IMR-90 (cell line): ENCODE measurements around the gene ARHGEF10L.

Source experiments
- CEBPB ChIP-seq: IDR thresholded peaks from 2 replicates; pipeline ENCODE4 v1.6.1; 2012; ENCODE audit warnings: low read depth, low read length, improper control_type of control experiment
- FOS ChIP-seq: fragments of 150-350 bp; IDR thresholded peaks from 2 replicates; pipeline ENCODE4 v1.6.1; 2016; ENCODE audit warnings: low read depth, low read length
- MAFK ChIP-seq: IDR thresholded peaks from 2 replicates; pipeline ENCODE4 v1.6.1; 2012; ENCODE audit warnings: low read depth, low read length, improper control_type of control experiment
- MAZ ChIP-seq: IDR thresholded peaks from 2 replicates; pipeline ENCODE4 v1.6.1; 2012; ENCODE audit warnings: low read depth, mild to moderate bottlenecking, low read length, improper control_type of control experiment, moderate library complexity, borderline replicate concordance
- POLR2A ChIP-seq: IDR thresholded peaks from 2 replicates; pipeline ENCODE4 v1.6.1; 2012; ENCODE audit warnings: mild to moderate bottlenecking, low read depth, low read length
- RAD21 ChIP-seq: IDR thresholded peaks from 2 replicates; pipeline ENCODE4 v1.6.1; 2012; ENCODE audit warnings: low read length, improper control_type of control experiment
- RCOR1 ChIP-seq: IDR thresholded peaks from 2 replicates; pipeline ENCODE4 v1.6.1; 2012; ENCODE audit warnings: mild to moderate bottlenecking, low read length, improper control_type of control experiment; ENCODE audit not compliant: insufficient replicate concordance
- RFX5 ChIP-seq: IDR thresholded peaks from 2 replicates; pipeline ENCODE4 v1.8.0; 2012; ENCODE audit warnings: low read depth, mild to moderate bottlenecking, low read length, moderate library complexity
- SMC3 ChIP-seq: fragments of 150-350 bp; IDR thresholded peaks from 2 replicates; pipeline ENCODE4 v1.6.1; 2016; ENCODE audit warnings: low read depth, mild to moderate bottlenecking, antibody characterized with exemption, low read length, moderate library complexity
- TF ChIP-seq, protein P1 (sequence below): conservative IDR thresholded peaks from 2 replicates; pipeline ENCODE4 v1.5.1; 2012; ENCODE audit warnings: mild to moderate bottlenecking, low read depth, low read length, improper control_type of control experiment
- TF ChIP-seq, protein P2 (sequence below): fragments of 150-350 bp; IDR thresholded peaks from 2 replicates; pipeline ENCODE4 v1.6.1; 2017; ENCODE audit warnings: mild to moderate bottlenecking, antibody characterized with exemption, low read length, low read depth

DNA sequence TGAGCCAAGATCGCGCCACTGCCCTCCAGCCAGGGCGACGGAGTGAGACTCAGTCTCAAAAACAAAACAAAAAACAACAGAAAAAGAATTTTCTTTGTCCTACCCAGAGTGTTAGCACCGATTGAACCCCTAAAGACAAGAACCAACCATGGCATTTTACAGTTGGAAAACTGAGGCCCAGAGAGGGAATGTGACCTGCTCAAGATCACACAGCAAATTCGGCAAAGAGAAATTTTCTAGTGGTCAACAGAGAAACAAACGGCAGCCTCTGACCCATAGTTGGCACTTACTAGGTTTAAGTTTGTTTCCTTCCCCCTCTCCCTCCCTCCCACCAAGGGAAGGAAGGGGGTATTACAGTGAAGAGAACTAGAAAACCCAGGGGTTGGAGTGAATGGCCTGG, 195.1 kb downstream of the ARHGEF10L start:
- no peak for TF ChIP-seq MAZ
- no peak for TF ChIP-seq RCOR1
- TF ChIP-seq, protein P1, sequence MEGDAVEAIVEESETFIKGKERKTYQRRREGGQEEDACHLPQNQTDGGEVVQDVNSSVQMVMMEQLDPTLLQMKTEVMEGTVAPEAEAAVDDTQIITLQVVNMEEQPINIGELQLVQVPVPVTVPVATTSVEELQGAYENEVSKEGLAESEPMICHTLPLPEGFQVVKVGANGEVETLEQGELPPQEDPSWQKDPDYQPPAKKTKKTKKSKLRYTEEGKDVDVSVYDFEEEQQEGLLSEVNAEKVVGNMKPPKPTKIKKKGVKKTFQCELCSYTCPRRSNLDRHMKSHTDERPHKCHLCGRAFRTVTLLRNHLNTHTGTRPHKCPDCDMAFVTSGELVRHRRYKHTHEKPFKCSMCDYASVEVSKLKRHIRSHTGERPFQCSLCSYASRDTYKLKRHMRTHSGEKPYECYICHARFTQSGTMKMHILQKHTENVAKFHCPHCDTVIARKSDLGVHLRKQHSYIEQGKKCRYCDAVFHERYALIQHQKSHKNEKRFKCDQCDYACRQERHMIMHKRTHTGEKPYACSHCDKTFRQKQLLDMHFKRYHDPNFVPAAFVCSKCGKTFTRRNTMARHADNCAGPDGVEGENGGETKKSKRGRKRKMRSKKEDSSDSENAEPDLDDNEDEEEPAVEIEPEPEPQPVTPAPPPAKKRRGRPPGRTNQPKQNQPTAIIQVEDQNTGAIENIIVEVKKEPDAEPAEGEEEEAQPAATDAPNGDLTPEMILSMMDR = no peak
- TF ChIP-seq FOS = no peak
- no peak for TF ChIP-seq CEBPB
- TF ChIP-seq POLR2A = no peak
- no peak for TF ChIP-seq RAD21
- TF ChIP-seq MAFK = no peak
- no peak for TF ChIP-seq SMC3
- no peak for TF ChIP-seq RFX5
- TF ChIP-seq, protein P2, sequence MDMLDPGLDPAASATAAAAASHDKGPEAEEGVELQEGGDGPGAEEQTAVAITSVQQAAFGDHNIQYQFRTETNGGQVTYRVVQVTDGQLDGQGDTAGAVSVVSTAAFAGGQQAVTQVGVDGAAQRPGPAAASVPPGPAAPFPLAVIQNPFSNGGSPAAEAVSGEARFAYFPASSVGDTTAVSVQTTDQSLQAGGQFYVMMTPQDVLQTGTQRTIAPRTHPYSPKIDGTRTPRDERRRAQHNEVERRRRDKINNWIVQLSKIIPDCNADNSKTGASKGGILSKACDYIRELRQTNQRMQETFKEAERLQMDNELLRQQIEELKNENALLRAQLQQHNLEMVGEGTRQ = no peak
